HepG2 (cell line): Measurements from ENCODE around the gene SAPCD1. TPM values are rescaled to one million over a fixed set of nuclear protein-coding genes. Genes with fewer than 3 reads are reported as not detected.

Experiments used
- HOXA3 ChIP-seq: sonication (generic); formaldehyde crosslinking; IDR thresholded peaks from 2 replicates; pipeline ENCODE4 v1.5.0; 2020; ENCODE audit warnings: missing genetic modification reagents
- POLR2G ChIP-seq: fragments of 200-400 bp; formaldehyde crosslinking; IDR thresholded peaks from 2 replicates; pipeline ENCODE4 v1.6.1; 2018; ENCODE audit warnings: mild to moderate bottlenecking, low read depth, low read length, moderate library complexity
- PPARG ChIP-seq: conservative IDR thresholded peaks from 2 replicates; pipeline ENCODE4 v1.6.1; 2016; ENCODE audit warnings: missing biosample characterization, missing genetic modification reagents
- RORA ChIP-seq: sonication (generic); formaldehyde crosslinking; IDR thresholded peaks from 2 replicates; pipeline ENCODE4 v1.5.0; 2020; ENCODE audit warnings: mild to moderate bottlenecking, missing genetic modification reagents, moderate library complexity
- U2AF1 ChIP-seq: fragments of 200-400 bp; formaldehyde crosslinking; optimal IDR thresholded peaks from 2 replicates; pipeline ENCODE3; 2017; ENCODE audit warnings: mild to moderate bottlenecking, low read depth, low read length
- YY1 ChIP-seq: IDR thresholded peaks from 2 replicates; pipeline ENCODE4 v1.6.1; 2011; ENCODE audit warnings: low read length, low read depth, moderate library complexity, mild to moderate bottlenecking; ENCODE audit not compliant: insufficient read depth, insufficient replicate concordance
- ZFP41 ChIP-seq: sonication (generic); formaldehyde crosslinking; IDR thresholded peaks from 2 replicates; pipeline ENCODE4 v1.4.0; 2020; ENCODE audit warnings: mild to moderate bottlenecking, missing genetic modification reagents, borderline replicate concordance
- ZFYVE20 ChIP-seq: sonication (generic); formaldehyde crosslinking; IDR thresholded peaks from 2 replicates; pipeline ENCODE4 v1.8.0; 2023; ENCODE audit warnings: low read depth, mild to moderate bottlenecking, moderate library complexity, missing genetic modification reagents, borderline replicate concordance
- ZNF362 ChIP-seq: sonication (generic); formaldehyde crosslinking; IDR thresholded peaks from 2 replicates; pipeline ENCODE4 v1.4.0; 2020; ENCODE audit warnings: missing genetic modification reagents, mild to moderate bottlenecking, borderline replicate concordance
- ZNF570 ChIP-seq: sonication (generic); formaldehyde crosslinking; IDR thresholded peaks from 2 replicates; pipeline ENCODE4 v1.4.0; 2020; ENCODE audit warnings: mild to moderate bottlenecking, missing genetic modification reagents, borderline replicate concordance
- ZZZ3 ChIP-seq: sonication (generic); formaldehyde crosslinking; IDR thresholded peaks from 2 replicates; pipeline ENCODE4 v1.4.0; 2020; ENCODE audit warnings: missing genetic modification reagents, mild to moderate bottlenecking, borderline replicate concordance
- polyA plus RNA-seq, 8 experiments: library from polyadenylated mRNA; depleted of rRNA in 3 of 8; stranded (reverse) in 7 of 8; unstranded in 1 of 8; fragments of >200 nt; fragmentation: Illumina TruSeq in 4 of 8; extraction: Trizol in 4 of 8; gene quantifications; 2 replicates each; pipeline versions ENCODE4 v1.2.1 to v1.2.3, GENCODE V29; 2011 to 2016; ENCODE audit warnings: low read depth in 4 of 8, missing spikeins in 1 of 8, mixed read lengths in 1 of 8; ENCODE audit not compliant: insufficient read depth in 1 of 8
- total RNA-seq, 5 experiments: library from RNA; depleted of rRNA; stranded (reverse); fragments of >200 nt; fragmentation: Illumina TruSeq; extraction: Trizol; gene quantifications; 2 replicates each; pipeline ENCODE4 v1.2.3, GENCODE V29; 2016; ENCODE audit warnings: low read depth in 1 of 5
- TF ChIP-seq, protein P1 (sequence below): IDR thresholded peaks from 2 replicates; pipeline ENCODE4 v1.6.1; 2016; ENCODE audit warnings: missing biosample characterization, missing genetic modification reagents, low read depth
- TF ChIP-seq, protein P2 (sequence below): sonication (generic); formaldehyde crosslinking; IDR thresholded peaks from 2 replicates; pipeline ENCODE4 v1.4.0; 2020; ENCODE audit warnings: missing genetic modification reagents, borderline replicate concordance
- TF ChIP-seq, protein P3 (sequence below): sonication (generic); formaldehyde crosslinking; IDR thresholded peaks from 2 replicates; pipeline ENCODE4 v1.5.1; 2020; ENCODE audit warnings: mild to moderate bottlenecking, missing genetic modification reagents, borderline replicate concordance

SAPCD1 gene
- total and polyA plus RNA-seq, 2 of the 13 experiments (the other 11 are each of a cell fraction or from before 2014, with no cell fraction given) = 2.5 to 3.9 TPM

DNA sequence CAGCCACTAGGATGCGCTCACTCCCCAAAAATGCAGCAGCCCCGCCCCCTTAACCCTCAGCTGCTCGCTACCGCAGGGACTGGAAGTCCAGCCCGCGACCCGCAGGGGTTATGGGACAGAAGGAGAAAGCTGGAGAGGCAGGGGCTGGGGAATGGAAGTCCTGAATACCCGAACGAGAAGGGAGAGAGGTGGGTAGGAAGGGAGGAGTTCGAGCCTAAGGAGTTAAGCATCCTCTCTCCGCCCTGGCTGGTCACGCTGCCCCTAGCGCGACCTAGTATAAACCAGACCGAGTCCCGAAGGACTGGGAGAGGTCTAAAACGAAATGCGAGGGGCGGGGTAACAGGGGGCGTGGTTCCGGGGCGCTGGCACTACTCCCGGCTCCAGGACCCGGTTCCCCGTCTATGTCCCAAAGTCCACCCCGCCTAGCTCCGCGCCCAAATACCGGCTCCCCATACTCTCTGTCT lies 32.9 kb upstream of the SAPCD1 start (continued):
- TF ChIP-seq, protein P1, sequence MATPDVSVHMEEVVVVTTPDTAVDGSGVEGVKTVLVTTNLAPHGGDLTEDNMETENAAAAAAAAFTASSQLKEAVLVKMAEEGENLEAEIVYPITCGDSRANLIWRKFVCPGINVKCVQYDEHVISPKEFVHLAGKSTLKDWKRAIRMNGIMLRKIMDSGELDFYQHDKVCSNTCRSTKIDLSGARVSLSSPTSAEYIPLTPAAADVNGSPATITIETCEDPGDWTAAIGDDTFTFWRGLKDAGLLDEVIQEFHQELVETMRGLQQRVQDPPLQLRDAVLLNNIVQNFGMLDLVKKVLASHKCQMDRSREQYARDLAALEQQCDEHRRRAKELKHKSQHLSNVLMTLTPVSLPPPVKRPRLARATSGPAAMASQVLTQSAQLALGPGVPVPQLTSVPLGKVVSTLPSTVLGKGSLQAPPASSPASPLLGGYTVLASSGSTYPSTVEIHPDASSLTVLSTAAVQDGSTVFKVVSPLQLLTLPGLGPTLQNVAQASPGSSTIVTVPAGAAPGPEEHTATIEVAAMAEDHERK = no peak
- TF ChIP-seq RORA = no peak
- peak; percentile 60; the same call in 1 of the 2 replicates for TF ChIP-seq ZNF362 (CRISPR knock-in tag)
- no peak for TF ChIP-seq U2AF1
- TF ChIP-seq ZFP41 = no peak
- TF ChIP-seq HOXA3 (CRISPR knock-in tag) = no peak; the same call in 1 of the 2 replicates
- TF ChIP-seq, protein P2, sequence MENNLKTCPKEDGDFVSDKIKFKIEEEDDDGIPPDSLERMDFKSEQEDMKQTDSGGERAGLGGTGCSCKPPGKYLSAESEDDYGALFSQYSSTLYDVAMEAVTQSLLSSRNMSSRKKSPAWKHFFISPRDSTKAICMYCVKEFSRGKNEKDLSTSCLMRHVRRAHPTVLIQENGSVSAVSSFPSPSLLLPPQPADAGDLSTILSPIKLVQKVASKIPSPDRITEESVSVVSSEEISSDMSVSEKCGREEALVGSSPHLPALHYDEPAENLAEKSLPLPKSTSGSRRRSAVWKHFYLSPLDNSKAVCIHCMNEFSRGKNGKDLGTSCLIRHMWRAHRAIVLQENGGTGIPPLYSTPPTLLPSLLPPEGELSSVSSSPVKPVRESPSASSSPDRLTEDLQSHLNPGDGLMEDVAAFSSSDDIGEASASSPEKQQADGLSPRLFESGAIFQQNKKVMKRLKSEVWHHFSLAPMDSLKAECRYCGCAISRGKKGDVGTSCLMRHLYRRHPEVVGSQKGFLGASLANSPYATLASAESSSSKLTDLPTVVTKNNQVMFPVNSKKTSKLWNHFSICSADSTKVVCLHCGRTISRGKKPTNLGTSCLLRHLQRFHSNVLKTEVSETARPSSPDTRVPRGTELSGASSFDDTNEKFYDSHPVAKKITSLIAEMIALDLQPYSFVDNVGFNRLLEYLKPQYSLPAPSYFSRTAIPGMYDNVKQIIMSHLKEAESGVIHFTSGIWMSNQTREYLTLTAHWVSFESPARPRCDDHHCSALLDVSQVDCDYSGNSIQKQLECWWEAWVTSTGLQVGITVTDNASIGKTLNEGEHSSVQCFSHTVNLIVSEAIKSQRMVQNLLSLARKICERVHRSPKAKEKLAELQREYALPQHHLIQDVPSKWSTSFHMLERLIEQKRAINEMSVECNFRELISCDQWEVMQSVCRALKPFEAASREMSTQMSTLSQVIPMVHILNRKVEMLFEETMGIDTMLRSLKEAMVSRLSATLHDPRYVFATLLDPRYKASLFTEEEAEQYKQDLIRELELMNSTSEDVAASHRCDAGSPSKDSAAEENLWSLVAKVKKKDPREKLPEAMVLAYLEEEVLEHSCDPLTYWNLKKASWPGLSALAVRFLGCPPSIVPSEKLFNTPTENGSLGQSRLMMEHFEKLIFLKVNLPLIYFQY = peak; percentile 42; the same call in 1 of the 2 replicates
- peak; percentile 60 for TF ChIP-seq YY1
- TF ChIP-seq, protein P3, sequence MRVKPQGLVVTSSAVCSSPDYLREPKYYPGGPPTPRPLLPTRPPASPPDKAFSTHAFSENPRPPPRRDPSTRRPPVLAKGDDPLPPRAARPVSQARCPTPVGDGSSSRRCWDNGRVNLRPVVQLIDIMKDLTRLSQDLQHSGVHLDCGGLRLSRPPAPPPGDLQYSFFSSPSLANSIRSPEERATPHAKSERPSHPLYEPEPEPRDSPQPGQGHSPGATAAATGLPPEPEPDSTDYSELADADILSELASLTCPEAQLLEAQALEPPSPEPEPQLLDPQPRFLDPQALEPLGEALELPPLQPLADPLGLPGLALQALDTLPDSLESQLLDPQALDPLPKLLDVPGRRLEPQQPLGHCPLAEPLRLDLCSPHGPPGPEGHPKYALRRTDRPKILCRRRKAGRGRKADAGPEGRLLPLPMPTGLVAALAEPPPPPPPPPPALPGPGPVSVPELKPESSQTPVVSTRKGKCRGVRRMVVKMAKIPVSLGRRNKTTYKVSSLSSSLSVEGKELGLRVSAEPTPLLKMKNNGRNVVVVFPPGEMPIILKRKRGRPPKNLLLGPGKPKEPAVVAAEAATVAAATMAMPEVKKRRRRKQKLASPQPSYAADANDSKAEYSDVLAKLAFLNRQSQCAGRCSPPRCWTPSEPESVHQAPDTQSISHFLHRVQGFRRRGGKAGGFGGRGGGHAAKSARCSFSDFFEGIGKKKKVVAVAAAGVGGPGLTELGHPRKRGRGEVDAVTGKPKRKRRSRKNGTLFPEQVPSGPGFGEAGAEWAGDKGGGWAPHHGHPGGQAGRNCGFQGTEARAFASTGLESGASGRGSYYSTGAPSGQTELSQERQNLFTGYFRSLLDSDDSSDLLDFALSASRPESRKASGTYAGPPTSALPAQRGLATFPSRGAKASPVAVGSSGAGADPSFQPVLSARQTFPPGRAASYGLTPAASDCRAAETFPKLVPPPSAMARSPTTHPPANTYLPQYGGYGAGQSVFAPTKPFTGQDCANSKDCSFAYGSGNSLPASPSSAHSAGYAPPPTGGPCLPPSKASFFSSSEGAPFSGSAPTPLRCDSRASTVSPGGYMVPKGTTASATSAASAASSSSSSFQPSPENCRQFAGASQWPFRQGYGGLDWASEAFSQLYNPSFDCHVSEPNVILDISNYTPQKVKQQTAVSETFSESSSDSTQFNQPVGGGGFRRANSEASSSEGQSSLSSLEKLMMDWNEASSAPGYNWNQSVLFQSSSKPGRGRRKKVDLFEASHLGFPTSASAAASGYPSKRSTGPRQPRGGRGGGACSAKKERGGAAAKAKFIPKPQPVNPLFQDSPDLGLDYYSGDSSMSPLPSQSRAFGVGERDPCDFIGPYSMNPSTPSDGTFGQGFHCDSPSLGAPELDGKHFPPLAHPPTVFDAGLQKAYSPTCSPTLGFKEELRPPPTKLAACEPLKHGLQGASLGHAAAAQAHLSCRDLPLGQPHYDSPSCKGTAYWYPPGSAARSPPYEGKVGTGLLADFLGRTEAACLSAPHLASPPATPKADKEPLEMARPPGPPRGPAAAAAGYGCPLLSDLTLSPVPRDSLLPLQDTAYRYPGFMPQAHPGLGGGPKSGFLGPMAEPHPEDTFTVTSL (CRISPR knock-in tag) = no peak
- peak; percentile 57; the same call in 1 of the 2 replicates for TF ChIP-seq PPARG (CRISPR knock-in tag)
- no peak for TF ChIP-seq ZNF570 (CRISPR knock-in tag)
- no peak for TF ChIP-seq POLR2G
- no peak; the same call in 1 of the 2 replicates for TF ChIP-seq ZZZ3 (CRISPR knock-in tag)
- TF ChIP-seq ZFYVE20 (CRISPR knock-in tag) = no peak
